HG03457 (cell line): Measurements from ENCODE around the gene TDRD6.
"Not testable (repeated sequence)": the region's sequence is repeated elsewhere in the genome, so short reads cannot be mapped to it uniquely, and the experiment has no call there.

Source experiments
- ATAC-seq: cut with Tn5 transposase; IDR thresholded peaks from one replicate; pipeline ENCODE4 v1.9.1; 2021; ENCODE audit warnings: moderate number of reproducible peaks; ENCODE audit not compliant: unreplicated experiment

TDRD6 gene, protein sequence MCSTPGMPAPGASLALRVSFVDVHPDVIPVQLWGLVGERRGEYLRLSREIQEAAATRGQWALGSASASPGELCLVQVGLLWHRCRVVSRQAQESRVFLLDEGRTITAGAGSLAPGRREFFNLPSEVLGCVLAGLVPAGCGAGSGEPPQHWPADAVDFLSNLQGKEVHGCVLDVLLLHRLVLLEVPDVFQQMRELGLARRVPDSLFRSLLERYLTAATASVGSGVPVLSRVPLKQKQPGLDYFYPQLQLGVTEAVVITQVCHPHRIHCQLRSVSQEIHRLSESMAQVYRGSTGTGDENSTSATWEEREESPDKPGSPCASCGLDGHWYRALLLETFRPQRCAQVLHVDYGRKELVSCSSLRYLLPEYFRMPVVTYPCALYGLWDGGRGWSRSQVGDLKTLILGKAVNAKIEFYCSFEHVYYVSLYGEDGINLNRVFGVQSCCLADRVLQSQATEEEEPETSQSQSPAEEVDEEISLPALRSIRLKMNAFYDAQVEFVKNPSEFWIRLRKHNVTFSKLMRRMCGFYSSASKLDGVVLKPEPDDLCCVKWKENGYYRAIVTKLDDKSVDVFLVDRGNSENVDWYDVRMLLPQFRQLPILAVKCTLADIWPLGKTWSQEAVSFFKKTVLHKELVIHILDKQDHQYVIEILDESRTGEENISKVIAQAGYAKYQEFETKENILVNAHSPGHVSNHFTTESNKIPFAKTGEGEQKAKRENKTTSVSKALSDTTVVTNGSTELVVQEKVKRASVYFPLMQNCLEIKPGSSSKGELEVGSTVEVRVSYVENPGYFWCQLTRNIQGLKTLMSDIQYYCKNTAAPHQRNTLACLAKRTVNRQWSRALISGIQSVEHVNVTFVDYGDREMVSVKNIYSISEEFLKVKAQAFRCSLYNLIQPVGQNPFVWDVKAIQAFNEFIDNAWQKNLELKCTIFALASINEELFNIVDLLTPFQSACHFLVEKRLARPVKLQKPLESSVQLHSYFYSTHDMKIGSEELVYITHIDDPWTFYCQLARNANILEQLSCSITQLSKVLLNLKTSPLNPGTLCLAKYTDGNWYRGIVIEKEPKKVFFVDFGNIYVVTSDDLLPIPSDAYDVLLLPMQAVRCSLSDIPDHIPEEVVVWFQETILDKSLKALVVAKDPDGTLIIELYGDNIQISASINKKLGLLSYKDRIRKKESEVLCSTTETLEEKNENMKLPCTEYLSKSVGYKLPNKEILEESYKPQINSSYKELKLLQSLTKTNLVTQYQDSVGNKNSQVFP (N-terminal part only)

DNA sequence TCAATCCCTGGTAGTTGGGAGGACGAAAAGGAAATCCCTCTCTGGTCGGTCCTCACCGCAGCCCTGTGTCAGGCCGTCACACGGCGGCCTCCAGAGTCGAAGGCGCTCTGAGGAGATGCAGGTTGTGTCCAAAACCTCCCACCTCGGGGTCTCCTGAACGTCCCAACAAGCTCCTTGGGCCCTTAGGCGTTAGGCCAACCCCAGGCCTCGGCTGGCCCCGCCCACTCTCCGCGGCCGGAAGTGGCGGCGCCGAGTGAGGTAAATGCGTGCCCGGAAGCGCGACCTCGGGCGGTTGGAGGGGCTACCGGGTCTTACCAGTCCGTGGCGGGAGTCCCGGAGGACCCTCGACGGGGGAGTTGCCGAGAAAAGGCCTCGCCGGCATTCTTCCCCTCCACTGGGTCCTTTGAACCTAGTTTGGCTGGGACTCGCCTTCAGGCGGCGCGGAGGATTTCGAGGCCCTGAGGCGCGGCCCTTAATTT, at the start of gene TDRD6:
Gene TDRD6 (plus strand): TSS at position 267 of the 479 bp plus-strand sequence. CDS start 244 bp downstream, outside the sequence.
- no peak for ATAC-seq

DNA sequence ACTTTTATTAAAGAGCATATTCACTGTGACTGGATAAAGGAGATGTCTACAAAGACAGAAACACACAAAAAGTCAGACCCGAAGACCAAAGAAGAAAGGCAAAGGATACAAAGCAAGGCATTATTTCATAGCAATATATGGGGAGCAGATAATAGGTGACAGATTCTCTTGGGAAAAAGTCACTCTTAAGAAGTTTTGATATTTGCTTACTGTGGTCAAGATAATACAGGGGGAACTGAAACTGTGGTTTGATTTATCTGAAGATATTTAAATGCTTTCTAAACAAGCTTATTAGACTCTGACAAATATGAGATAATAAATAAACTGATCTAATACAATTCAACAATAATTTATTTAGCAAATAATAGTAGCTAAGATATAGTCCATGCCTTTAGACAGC, 49.8 kb upstream of the TDRD6 start:
- ATAC-seq: no peak

DNA sequence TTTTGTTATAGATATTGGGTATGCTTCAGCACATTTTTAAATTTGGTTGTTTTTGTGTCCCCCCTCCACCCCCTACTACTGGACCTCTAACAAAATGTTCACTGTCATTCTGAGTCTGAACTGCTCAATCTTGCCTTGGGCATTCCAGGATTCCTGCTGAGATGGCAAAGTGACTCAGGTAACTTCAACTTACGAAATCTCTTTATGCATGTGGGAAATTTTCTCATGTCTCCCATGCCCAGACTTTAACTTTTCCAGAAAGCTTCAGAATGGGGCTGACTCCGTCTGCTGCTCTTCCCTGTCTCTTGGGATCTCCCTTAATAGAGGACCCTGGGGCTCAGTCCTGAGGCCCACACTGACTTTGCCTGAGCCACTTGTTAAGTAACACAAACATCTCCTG, 49.0 kb upstream of the TDRD6 start:
- no peak for ATAC-seq

DNA sequence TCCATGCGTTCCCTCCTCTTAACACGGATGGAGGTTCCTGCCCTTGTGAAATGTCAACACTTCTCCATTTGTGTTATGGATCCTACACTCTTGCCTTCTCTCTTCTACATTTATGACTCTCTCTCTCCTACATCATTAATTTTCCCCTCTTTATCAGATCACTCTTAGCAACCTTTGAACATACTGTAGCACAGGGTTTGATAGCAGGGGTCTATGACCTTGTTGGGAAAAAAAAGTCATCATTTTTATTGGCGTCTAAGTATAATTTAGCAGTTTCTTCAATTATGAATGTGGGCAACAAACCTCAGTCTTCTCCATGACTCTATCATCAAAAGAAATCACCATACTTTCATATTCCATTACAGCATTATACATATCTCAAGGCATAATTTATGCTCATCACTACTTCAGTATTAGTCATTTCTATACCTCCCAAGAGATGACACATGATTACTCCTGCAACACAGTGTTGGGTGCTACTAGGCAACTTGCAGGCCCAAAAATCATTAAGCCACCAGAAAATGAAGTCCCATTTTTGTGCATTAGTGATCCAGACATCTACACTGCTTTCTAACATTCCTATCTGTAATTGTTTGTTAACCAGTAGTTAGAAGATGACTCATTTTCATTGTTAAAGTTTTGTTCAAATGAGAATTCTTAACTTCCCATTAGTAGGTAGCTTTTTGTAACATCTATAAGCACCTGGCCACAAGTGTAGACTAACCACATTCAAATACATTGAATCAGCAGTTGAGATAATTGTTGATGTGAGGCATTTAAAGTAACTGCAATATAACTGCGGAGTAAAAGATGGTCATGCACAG, 44.5 kb upstream of the TDRD6 start:
- no peak for ATAC-seq

- no peak for ATAC-seq
Observed at GRCh38 chr6:46645265-46645664, 42.4 kb upstream of the TDRD6 start.

DNA sequence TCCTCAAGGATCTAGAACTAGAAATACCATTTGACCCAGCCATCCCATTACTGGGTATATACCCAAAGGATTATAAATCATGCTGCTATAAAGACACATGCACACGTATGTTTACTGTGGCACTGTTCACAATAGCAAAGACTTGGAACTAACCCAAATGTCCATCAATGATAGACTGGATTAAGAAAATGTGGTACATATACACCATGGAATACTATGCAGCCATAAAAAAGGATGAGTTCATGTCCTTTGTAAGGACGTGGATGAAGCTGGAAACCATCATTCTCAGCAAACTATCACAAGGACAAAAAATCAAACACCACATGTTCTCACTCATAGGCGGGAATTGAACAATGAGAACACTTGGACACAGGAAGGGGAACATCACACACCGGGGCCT, 39.6 kb upstream of the TDRD6 start:
- ATAC-seq: not testable (repeated sequence)

DNA sequence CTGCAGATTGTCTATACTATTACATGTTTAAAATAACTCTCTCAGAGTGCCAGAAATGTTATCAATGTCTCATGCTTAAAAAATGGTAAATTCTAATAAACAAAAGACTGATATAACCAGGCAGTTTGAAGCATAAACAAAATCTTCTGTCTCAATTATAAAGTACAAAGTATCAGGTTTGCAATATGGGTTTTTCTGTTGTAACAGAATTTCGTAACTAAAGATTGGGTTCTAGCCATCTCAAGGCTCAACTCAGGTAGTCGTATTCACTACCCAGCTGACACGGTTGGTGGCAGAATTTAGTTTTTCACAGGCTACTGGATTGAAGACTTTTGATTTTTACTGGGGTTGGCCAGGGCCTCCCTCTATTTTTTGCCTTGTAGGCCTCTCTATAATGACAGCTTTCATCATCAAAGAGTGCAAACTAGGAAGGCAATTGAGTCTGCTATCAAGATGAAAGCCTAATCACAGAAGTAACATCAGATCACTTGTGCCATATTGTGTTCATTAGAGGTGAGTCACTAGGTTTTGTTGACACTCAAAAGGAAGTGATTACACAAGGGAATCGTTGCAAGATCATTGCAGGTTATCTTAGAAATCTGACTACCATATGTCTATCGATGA, 38.7 kb upstream of the TDRD6 start:
- no peak for ATAC-seq

DNA sequence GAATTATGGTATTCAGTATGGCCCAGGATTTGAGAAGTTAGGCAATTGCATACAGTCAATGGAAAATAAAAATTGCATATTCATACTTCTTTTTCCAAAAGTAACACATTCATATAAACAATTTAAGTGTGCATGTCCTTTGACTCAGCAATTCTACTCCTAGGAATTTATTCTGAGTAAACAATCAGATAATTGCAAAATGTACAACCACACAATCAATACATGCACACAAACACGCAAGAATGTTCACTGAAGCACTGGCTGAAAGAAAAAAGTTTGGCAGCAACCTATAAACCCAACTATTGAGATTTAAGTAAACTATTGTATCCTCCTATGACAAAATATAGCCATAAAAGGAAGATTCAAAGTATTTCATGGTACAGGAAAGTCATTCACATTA, 36.7 kb upstream of the TDRD6 start:
- ATAC-seq: no peak

DNA sequence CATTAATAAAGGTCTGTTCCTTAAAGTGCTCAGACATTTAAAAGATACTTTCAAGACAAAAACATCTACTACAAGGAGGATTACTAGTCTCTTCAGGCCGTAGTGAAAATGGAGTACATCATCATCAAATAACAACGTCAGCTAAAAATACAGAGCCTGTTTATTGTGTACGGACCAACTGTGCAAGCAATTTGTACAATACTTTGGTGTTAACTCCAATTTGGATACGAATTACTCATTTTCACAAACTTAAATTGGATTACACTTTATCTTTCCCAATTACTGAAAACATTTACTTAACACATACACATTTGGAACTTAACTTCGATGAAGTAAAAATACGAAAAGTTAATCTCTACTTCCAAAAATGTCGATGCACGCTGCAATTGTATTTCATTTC, 35.9 kb upstream of the TDRD6 start:
- ATAC-seq: no peak

- ATAC-seq: no peak
Observed at GRCh38 chr6:46652232-46652602, 35.5 kb upstream of the TDRD6 start.

GRCh38 chr6:46652603-46653438, 34.9 kb upstream of the TDRD6 start, which contains the start of the genes CYP39A1 and SLC25A27:
Gene CYP39A1 (minus strand): TSS chr6:46652818. CDS start chr6:46652582, 236 bp downstream.
Gene SLC25A27 (plus strand): TSS chr6:46652975. CDS start chr6:46653193, 218 bp downstream.
- ATAC-seq: peak; percentile 100

GRCh38 chr6:46653439-46654195, 34.1 kb upstream of the TDRD6 start:
- no peak for ATAC-seq

DNA sequence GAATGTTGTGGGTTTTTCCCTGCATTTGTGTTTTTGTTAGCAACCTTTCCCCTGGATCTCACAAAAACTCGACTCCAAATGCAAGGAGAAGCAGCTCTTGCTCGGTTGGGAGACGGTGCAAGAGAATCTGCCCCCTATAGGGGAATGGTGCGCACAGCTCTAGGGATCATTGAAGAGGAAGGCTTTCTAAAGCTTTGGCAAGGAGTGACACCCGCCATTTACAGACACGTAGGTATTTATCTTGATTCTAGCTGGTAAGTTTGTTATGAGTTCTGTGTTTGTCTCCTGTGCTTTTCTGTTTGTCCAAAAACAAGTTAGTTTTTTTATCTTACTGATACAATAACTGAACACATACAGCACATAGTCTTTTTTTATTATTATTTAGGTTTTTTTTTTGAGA, 31.9 kb upstream of the TDRD6 start:
- no peak for ATAC-seq

DNA sequence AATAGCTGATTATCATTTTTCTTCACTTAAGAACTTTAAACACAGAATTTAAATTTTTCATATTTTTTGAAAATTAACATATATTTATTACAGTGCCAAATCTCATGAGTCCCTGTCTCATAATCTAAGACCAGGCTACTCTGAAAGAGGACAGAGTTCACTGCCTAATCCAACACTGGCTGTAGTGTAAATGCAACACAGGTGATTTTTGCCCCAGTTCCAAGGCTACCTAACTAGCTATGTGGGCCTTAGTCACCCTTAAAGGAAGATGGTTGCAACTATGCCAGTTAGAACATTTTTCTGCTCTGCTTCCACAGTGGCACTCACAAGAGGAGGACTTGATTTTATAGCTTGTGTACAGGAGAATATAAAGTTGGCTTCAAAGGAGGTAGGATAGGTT, 30.0 kb upstream of the TDRD6 start:
- ATAC-seq: no peak

DNA sequence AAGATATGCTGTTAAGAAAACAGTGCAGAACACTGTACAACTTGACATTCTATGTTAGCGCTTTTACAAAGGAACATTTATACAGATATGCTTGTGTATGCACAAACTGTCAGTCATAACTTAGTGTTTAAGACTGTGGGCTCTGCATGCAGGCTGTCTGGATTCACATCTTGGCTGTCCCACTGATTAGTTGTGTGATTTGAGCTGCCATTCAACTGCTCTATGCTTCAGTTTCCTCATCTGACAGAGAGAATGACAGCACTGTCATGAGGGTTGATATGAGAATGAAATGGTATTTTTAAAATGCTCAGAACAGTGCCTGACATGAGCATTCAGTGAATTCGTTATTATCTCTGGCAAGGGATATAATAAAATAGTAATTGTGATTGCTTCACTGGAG, 26.2 kb upstream of the TDRD6 start:
- no peak for ATAC-seq

- no peak for ATAC-seq
Observed at GRCh38 chr6:46667377-46667776, 20.3 kb upstream of the TDRD6 start.

GRCh38 chr6:46674410-46674809, 13.3 kb upstream of the TDRD6 start:
- no peak for ATAC-seq
